CD14-positive monocyte (primary cell): ENCODE results near the gene MOGAT2. TPM values are rescaled to one million over a fixed set of nuclear protein-coding genes. Genes with fewer than 3 reads are reported as not detected.
"Not testable (repeated sequence)": the region's sequence is repeated elsewhere in the genome, so short reads cannot be mapped to it uniquely, and the experiment has no call there.

Experiments
- DNase-seq, 3 donors: peaks; one replicate each; pipeline ENCODE4 v3.0.0-alpha.2; 2011 to 2022
- H2AFZ ChIP-seq: 2 replicates; pipeline ENCODE4 v1.6.0; 2012; ENCODE audit warnings: mild to moderate bottlenecking, low read depth, low read length, inconsistent platforms; ENCODE audit not compliant: insufficient read depth, poor library complexity, severe bottlenecking
- H3K27ac ChIP-seq, 2 donors: 1 replicate in 1 of 2; 2 replicates in 1 of 2; pipeline ENCODE4 v1.5.1; 2012 to 2013; ENCODE audit warnings: low read length in 2 of 2, control low read depth in 1 of 2, inconsistent platforms in 1 of 2, low read depth in 1 of 2, mild to moderate bottlenecking in 1 of 2
- H3K27me3 ChIP-seq, 2 donors: one replicate each; pipeline versions ENCODE4 v1.6.0 to v1.6.1; 2011 to 2013; ENCODE audit warnings: low read length in 2 of 2; ENCODE audit not compliant: control insufficient read depth in 2 of 2, insufficient read depth in 2 of 2
- H3K36me3 ChIP-seq, 2 donors: replicated peaks in 1 of 2; 1 replicate in 1 of 2; 2 replicates in 1 of 2; pipeline versions ENCODE4 v1.5.1 to v1.6.1; 2012 to 2013; ENCODE audit warnings: low read length in 2 of 2, control low read depth in 1 of 2, inconsistent platforms in 1 of 2, mild to moderate bottlenecking in 1 of 2; ENCODE audit not compliant: insufficient read depth in 2 of 2, control insufficient read depth in 1 of 2
- H3K4me1 ChIP-seq, 2 donors: 1 replicate in 1 of 2; 2 replicates in 1 of 2; pipeline versions ENCODE4 v1.5.1 to v1.6.1; 2012 to 2013; ENCODE audit warnings: low read length in 2 of 2, control low read depth in 1 of 2, inconsistent platforms in 1 of 2, mild to moderate bottlenecking in 1 of 2, moderate library complexity in 1 of 2; ENCODE audit not compliant: insufficient read depth in 2 of 2, control insufficient read depth in 1 of 2
- H3K4me2 ChIP-seq: replicated peaks from 2 replicates; pipeline ENCODE3; 2012; ENCODE audit warnings: low read length, moderate library complexity, mild to moderate bottlenecking; ENCODE audit not compliant: poor library complexity, severe bottlenecking; ENCODE audit errors: extremely low read depth
- H3K4me3 ChIP-seq, 3 experiments: fragments of 200-600 bp in 1 of 3; sonication (generic) in 1 of 3; replicated peaks in 1 of 3; 1 replicate in 2 of 3; 2 replicates in 1 of 3; pipeline ENCODE4 v1.5.1; 2011 to 2013; ENCODE audit warnings: low read length in 3 of 3, mild to moderate bottlenecking in 3 of 3, control low read depth in 2 of 3, low read depth in 2 of 3, inconsistent platforms in 1 of 3, moderate library complexity in 1 of 3
- H3K79me2 ChIP-seq: 2 replicates; pipeline ENCODE4 v1.6.0; 2012; ENCODE audit warnings: mild to moderate bottlenecking, control low read depth, inconsistent platforms, low read length, moderate library complexity; ENCODE audit not compliant: insufficient read depth
- H3K9ac ChIP-seq: 2 replicates; pipeline ENCODE4 v1.6.0; 2017; ENCODE audit warnings: low read length, mild to moderate bottlenecking; ENCODE audit not compliant: insufficient read depth, poor library complexity, severe bottlenecking
- H3K9me3 ChIP-seq, 2 donors: replicated peaks in 1 of 2; 1 replicate in 1 of 2; 2 replicates in 1 of 2; pipeline versions ENCODE4 v1.5.1 to v1.6.1; 2012 to 2013; ENCODE audit warnings: low read length in 2 of 2, control low read depth in 1 of 2; ENCODE audit not compliant: control insufficient read depth in 1 of 2, insufficient read depth in 1 of 2
- H4K20me1 ChIP-seq: 2 replicates; pipeline ENCODE4 v1.6.0; 2012; ENCODE audit warnings: mild to moderate bottlenecking, low read length, control low read depth, moderate library complexity; ENCODE audit not compliant: insufficient read depth
- H3K27ac Mint-ChIP-seq, 7 donors: one replicate each; pipeline ENCODE4 v1.8.0; 2020; ENCODE audit warnings: mild to moderate bottlenecking in 7 of 7, mixed read lengths in 7 of 7, moderate library complexity in 6 of 7, inconsistent platforms in 2 of 7
- H3K27me3 Mint-ChIP-seq, 3 donors: one replicate each; pipeline ENCODE4 v1.8.0; 2021 to 2022; ENCODE audit warnings: low read depth in 3 of 3, mild to moderate bottlenecking in 3 of 3, mixed read lengths in 3 of 3, moderate library complexity in 3 of 3, inconsistent platforms in 1 of 3
- H3K36me3 Mint-ChIP-seq, 2 donors: one replicate each; pipeline ENCODE4 v1.8.0; 2020; ENCODE audit warnings: mixed read lengths in 2 of 2, inconsistent platforms in 1 of 2, mild to moderate bottlenecking in 1 of 2
- H3K4me1 Mint-ChIP-seq: one replicate; pipeline ENCODE4 v1.8.0; 2020; ENCODE audit warnings: mild to moderate bottlenecking, mixed read lengths
- H3K4me3 Mint-ChIP-seq, 2 donors: one replicate each; pipeline ENCODE4 v1.8.0; 2020; ENCODE audit warnings: mild to moderate bottlenecking in 2 of 2, mixed read lengths in 2 of 2, moderate library complexity in 1 of 2
- H3K9me3 Mint-ChIP-seq, 7 donors: one replicate each; pipeline ENCODE4 v1.8.0; 2020 to 2022; ENCODE audit warnings: mixed read lengths in 7 of 7, mild to moderate bottlenecking in 6 of 7, moderate library complexity in 6 of 7, inconsistent platforms in 2 of 7
- WGBS: methylation state at CpG from one replicate; pipeline ENCODE4 v1.1.5; 2013; ENCODE audit warnings: missing lambda C conversion rate; ENCODE audit not compliant: insufficient coverage; 5-methylcytosine and 5-hydroxymethylcytosine counted together
- intact Hi-C, 2 donors: fragments of 100-400 bp; cut with micrococcal nuclease; formaldehyde crosslinking; loops; one replicate each; pipeline versions ENCODE4 v1.15.0 to v1.15.1; 2023
- polyA plus RNA-seq, 3 donors: library from polyadenylated mRNA; depleted of rRNA in 1 of 3; unstranded in 2 of 3; stranded (reverse) in 1 of 3; fragments of 300-500 nt in 2 of 3; fragments of >200 nt in 1 of 3; fragmentation: Illumina TruSeq in 2 of 3; gene quantifications; 1 replicate in 2 of 3; 2 replicates in 1 of 3; pipeline ENCODE4 v1.2.3, GENCODE V29; 2012 to 2021
- TF ChIP-seq, protein P1 (sequence below): fragments of 200-600 bp; IDR thresholded peaks from one replicate; pipeline ENCODE4 v1.8.0; 2022; ENCODE audit warnings: antibody characterized with exemption, mild to moderate bottlenecking

The MOGAT2 gene
- polyA plus RNA-seq, 3 donors: not detected

DNA sequence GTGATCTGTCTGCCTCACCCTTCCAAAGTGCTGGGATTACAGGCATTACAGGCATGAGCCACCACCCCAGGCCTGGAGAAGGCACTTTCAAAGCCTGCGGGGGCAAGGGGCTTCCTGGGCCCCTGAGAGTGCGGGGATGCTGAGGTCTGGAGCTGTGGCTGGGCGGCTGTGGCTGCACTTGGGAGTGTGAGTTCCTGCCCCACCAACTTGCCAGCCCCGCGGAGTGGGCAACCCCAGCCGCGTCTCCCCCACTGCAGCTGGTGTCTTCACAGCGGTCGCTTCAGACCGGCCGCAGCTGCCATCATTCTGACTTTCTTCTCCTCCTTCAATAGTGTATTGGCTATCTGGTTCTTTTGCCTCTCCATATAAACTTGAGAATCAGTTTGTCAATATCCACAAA lies 38.1 kb upstream of the MOGAT2 start:
- no peaks in the 10 kb centered on the region for H3K4me1 Mint-ChIP-seq
- intact Hi-C loops: no loop called here
- H3K27me3 Mint-ChIP-seq: peaks cover 21 to 52% (median 31%) of the 10 kb centered on the region in 3 donors

DNA sequence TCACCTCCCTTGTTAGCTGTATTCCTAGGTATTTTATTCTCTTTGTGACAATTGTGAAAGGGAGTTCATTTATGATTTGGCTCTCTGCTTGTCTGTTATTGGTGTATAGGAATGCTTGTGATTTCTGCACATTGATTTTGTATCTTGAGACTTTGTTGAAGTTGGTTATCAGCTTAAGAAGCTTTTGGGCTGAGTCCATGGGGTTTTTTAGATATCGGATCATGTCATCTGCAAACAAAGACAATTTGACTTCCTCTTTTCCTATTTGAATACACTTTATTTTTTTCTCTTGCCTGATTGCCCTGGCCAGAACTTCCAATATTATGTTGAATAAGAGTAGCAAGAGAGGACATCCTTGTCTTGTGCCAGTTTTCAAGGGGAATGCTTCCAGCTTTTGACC lies 33.8 kb upstream of the MOGAT2 start:
- no CpG with 5 or more reads among the region's 1 CpG for WGBS
- H3K9ac ChIP-seq, H3K4me2 ChIP-seq, H3K4me1 Mint-ChIP-seq, H2AFZ ChIP-seq, H3K4me3 ChIP-seq, H3K79me2 ChIP-seq, H3K4me3 Mint-ChIP-seq, H3K36me3 Mint-ChIP-seq, H4K20me1 ChIP-seq, DNase-seq, H3K36me3 ChIP-seq, H3K27ac ChIP-seq, H3K4me1 ChIP-seq, H3K27ac Mint-ChIP-seq, H3K9me3 ChIP-seq: not testable (repeated sequence)
- intact Hi-C loops: loop anchor here in 1 of 2 donors (5.0 kb wide), 1 partner anchor 417 kb away; no protein-coding TSS in a partner anchor
- H3K27me3 ChIP-seq: peaks cover 7 to 10% of the 10 kb centered on the region in 2 donors
- Mint-ChIP-seq H3K27me3 (peaks cover 16 to 55% (median 29%) of the 10 kb centered on the region in 3 donors), H3K9me3 (peaks cover 11 to 39% (median 16%) of the 10 kb centered on the region in 7 donors)

More for the DNA sequence above, 38.1 kb upstream of the MOGAT2 start:
- Histone ChIP-seq H3K4me2 (no peak overlapping the region), H4K20me1 (no peaks in the 10 kb centered on the region), H3K36me3 (no peaks in the 10 kb centered on the region), H3K79me2 (no peaks in the 10 kb centered on the region), H3K9ac (no peak overlapping the region), H3K27me3 (peaks cover 12 to 19% of the 10 kb centered on the region in 2 donors), H3K9me3 (no peaks in the 10 kb centered on the region), H3K4me3 (no peak overlapping the region), H3K4me1 (no peaks in the 10 kb centered on the region), H3K27ac (no peak overlapping the region), H2AFZ (no peak overlapping the region)
- no peak overlapping the region for H3K27ac Mint-ChIP-seq
- H3K4me3 Mint-ChIP-seq: no peak overlapping the region
- TF ChIP-seq, protein P1, sequence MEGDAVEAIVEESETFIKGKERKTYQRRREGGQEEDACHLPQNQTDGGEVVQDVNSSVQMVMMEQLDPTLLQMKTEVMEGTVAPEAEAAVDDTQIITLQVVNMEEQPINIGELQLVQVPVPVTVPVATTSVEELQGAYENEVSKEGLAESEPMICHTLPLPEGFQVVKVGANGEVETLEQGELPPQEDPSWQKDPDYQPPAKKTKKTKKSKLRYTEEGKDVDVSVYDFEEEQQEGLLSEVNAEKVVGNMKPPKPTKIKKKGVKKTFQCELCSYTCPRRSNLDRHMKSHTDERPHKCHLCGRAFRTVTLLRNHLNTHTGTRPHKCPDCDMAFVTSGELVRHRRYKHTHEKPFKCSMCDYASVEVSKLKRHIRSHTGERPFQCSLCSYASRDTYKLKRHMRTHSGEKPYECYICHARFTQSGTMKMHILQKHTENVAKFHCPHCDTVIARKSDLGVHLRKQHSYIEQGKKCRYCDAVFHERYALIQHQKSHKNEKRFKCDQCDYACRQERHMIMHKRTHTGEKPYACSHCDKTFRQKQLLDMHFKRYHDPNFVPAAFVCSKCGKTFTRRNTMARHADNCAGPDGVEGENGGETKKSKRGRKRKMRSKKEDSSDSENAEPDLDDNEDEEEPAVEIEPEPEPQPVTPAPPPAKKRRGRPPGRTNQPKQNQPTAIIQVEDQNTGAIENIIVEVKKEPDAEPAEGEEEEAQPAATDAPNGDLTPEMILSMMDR: no peak
- H3K9me3 Mint-ChIP-seq: peaks cover 0 to 21% (median 2%) of the 10 kb centered on the region in 7 donors
- no peaks in the 10 kb centered on the region for H3K36me3 Mint-ChIP-seq
- DNase-seq: no peak
- WGBS: 89% methylated on average over 9 of the region's 11 CpGs
